Activated gamma-delta T cell treated with Interleukin-2 at 50 U/mL for 16 hours (primary cell): ENCODE measurements around the gene CTSF.
A peak's percentile ranks its signal among the peaks of the same experiment; 100 is the strongest.
"Not testable (repeated sequence)": the region's sequence is repeated elsewhere in the genome, so short reads cannot be mapped to it uniquely, and the experiment has no call there.

Source experiments
- DNase-seq: peaks from one replicate; pipeline ENCODE4 v3.0.0-alpha.2; 2020

Gene CTSF

DNA sequence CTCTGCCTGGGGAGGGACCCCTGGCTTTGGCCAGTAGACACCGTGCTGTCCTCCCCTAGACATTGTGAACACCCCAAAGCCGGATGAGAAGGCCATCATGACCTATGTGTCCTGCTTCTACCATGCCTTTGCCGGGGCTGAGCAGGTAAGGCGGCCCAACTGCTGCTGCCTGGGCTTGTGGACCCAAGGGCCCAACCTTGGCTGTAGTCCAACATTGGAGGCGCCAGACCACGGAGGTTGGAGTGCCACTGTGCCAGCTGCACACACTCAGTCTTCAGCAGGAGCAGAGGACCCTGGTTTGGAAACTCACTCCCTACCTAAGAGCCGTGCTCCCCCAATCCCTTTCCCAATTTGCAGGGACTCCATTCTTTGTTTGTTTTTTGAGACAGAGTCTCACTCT lies 12.3 kb downstream of the CTSF start:
- DNase-seq: no peak

DNA sequence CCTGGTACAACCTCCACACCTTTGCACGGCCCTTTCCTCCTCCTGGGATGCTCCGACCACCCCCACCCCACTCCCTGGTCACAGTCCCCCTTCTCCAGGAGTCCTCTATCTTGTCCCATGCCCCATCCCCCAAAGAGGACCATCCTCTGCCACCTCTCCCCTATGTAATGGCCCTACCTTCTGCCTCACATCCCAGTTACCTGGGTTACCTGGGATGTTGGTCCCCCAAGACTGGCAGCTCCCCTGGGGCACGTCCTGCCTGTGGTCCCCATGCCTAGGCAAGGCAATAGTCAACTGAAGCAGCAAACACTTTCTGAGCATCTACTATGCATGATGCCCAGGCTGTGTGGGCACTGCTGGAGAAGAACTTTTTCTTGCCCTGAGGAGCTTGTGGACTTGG lies 13.0 kb downstream of the CTSF start:
- DNase-seq: no peak

DNA sequence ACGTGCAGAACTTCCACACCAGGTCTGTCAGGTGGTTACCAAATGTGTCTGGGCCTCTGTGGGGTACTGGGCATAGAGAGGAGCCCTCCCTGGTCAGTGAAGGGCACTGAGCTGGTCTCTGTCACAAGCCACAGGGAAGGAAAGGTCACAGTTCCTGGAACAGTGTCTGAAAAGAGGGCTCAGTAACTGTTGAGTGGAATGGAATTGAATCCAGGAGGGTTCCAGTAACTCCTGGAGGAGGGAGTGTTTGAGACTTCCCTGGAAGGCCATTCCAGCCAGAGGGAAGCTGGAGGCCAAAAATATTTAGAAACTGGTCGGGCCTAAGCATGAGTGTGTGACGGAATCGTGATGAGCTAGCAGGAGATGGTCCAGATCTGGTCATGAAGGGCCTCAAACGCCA lies 13.8 kb downstream of the CTSF start:
- no peak for DNase-seq

- no peak for DNase-seq
These were observed 17.5 kb downstream of the CTSF start for GRCh38 chr11:66550887-66551286.

GRCh38 chr11:66549696-66550095 lies 18.7 kb downstream of the CTSF start:
- no peak for DNase-seq

DNA sequence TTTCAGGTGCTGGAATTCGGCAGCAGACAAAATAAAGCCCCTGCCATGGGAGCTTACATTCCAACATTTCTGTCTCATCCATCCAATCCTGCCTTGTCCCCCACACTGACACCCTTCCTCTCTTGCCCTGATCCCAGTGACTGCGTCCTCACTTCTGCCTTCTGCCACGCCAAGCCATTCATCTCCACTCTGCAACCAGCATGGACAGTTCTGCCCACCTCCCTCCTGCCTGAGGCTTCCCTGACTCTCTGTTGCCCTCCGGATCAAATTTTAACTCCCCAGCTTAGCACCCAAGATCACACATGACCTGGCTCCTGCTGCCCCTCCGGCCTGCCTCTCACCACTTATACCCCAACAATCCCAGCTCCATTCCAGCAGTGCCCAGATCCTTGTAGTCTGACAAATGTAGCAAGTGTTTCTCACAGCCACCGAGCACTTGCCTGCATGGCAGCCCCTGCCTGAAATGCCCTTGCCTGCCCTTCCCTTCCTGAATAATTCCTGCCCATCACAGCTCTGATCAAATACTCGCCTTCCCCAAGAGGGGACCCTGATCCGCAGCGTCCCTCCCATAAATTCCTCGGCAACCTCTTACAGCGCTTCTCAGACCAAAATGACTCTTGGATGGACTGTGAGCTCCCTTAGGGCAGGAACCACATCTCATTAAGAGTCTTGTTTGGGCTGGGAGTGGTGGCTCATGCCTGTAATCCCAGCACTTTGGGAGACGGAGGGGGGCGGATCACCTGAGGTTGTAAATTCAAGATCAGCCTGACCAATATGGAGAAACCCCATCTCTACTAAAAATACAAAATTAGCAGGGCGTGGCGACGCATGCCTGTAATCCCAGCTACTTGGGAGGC lies 19.4 kb downstream of the CTSF start:
- DNase-seq: no peak

GRCh38 chr11:66548041-66548440 lies 20.4 kb downstream of the CTSF start:
- no peak for DNase-seq

- DNase-seq: no peak
These were observed 20.8 kb downstream of the CTSF start for GRCh38 chr11:66547662-66548009.

GRCh38 chr11:66546966-66547661 lies 21.3 kb downstream of the CTSF start:
- DNase-seq: no peak

GRCh38 chr11:66546368-66546965 lies 21.9 kb downstream of the CTSF start, which contains the start of gene ACTN3:
Gene ACTN3 (plus strand): TSS chr11:66546903. CDS start chr11:66546938, 35 bp downstream.
- no peak for DNase-seq

DNA sequence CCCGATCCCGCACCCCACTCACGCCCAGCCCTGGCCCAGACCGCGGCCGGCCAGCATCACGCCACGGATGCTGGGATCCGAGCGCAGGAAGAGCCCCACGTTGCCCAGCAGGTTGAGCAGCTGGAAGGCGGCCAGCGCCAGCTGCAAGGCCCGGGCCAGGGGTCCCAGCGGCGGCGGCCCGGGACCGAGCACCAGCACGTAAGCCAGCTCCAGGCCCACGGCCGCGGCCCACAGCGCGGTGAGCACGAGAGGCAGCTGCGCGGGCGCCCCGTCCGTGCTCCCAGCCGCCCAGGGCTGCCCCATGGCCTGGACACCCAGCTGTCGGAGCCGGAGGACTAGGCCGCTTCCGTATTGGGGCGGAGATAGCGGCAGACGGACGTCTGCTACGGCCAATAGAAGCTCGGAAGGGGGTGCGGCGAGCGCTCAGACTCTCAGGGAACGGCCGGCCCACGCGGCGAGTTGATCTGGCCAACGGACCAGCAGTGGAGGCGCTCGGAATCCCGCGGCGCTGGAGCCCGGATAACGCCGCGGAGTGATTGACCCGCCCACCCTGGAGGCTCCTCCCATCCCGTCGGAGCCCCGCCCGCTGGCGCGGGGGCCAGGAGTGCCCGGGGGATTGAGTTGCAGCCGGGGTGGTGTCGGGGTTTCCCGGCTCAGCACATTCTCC lies 22.6 kb downstream of the CTSF start, which contains the start of gene ZDHHC24:
ZDHHC24 (minus strand) TSS at position 348 of the 667 bp plus-strand sequence; CDS start at position 303, 45 bp downstream.
- DNase-seq: peak; percentile 74

- DNase-seq: not testable (repeated sequence)
These were observed 23.5 kb downstream of the CTSF start for GRCh38 chr11:66544952-66545351.

- DNase-seq: peak; percentile 75
These were observed 24.9 kb downstream of the CTSF start for GRCh38 chr11:66543263-66544107.

- DNase-seq: no peak
These were observed 26.0 kb downstream of the CTSF start for GRCh38 chr11:66542362-66542761.

DNA sequence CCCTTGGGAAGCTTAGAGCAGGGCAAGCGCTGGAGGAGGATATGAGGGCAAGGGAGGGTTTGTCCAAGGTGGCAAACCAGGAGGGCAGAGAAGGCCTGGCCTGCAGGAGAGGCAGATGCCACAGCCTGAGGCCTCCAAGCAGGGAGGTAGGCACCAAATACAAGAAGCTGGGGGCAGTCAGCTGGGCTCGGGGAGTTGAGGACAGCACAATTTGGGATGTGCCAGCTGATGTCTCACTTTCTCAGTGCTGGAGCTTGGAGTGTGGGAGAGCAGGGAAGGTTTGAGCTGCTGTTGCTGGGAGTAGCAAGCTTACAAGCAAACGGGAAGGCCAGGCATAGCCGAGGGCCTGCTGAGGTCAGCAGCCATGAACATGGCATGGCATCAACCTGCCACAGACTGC lies 26.5 kb downstream of the CTSF start:
- no peak for DNase-seq

GRCh38 chr11:66540598-66540997 lies 27.8 kb downstream of the CTSF start:
- not testable (repeated sequence) for DNase-seq

DNA sequence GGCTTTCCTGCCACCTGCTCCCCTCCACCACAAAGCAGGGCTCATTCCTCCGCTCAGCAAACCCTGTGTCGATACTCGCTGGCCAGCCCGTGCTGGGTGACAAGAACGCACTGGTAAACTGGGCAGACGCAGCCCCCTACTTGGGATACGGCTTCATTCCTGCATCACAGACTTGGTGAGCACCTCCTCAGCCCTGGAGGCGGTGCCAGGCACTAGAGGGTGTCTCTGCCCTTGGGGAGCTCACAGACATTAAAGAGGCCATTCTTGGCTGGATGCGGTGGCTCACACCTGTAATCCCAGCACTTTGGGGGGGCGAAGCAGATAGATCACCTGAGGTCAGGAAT lies 28.6 kb downstream of the CTSF start:
- no peak for DNase-seq

GRCh38 chr11:66539170-66539869 lies 29.1 kb downstream of the CTSF start:
- DNase-seq: no peak

GRCh38 chr11:66532784-66533183 lies 35.6 kb downstream of the CTSF start:
- DNase-seq: no peak

DNA sequence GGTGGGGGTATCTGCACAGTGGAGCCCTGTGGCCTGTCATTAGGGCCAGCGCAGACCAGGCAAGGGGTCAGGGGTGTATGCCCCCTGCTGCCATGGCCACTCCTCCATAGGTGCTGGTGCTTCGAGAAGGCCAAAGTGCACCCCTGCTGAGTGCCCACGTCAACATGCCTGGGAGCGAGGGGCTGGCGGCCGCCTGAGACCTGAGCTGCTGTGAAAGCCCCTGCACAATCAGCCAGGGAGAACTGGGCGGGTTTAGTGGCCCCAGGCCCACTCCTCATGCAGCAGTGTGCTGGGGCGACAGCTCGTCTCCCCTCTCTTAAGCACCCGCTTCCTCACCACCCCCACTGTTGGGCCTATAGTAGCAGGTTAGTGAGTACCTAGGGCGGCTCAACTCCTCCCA lies 36.6 kb downstream of the CTSF start:
- no peak for DNase-seq

GRCh38 chr11:66530927-66531709 lies 37.3 kb downstream of the CTSF start:
- no peak for DNase-seq
